NCI-H2107 treated with DMSO at 0.1 percent for 48 hours (cell line): ENCODE measurements around the gene ZNF48.
A peak's percentile ranks its signal among the peaks of the same experiment; 100 is the strongest.

Experiments used
- DNase-seq: peaks from one replicate; lab custom pipeline; 2025; ENCODE audit not compliant: unreplicated experiment; lab: John Stamatoyannopoulos, UW

ZNF48 gene

DNA sequence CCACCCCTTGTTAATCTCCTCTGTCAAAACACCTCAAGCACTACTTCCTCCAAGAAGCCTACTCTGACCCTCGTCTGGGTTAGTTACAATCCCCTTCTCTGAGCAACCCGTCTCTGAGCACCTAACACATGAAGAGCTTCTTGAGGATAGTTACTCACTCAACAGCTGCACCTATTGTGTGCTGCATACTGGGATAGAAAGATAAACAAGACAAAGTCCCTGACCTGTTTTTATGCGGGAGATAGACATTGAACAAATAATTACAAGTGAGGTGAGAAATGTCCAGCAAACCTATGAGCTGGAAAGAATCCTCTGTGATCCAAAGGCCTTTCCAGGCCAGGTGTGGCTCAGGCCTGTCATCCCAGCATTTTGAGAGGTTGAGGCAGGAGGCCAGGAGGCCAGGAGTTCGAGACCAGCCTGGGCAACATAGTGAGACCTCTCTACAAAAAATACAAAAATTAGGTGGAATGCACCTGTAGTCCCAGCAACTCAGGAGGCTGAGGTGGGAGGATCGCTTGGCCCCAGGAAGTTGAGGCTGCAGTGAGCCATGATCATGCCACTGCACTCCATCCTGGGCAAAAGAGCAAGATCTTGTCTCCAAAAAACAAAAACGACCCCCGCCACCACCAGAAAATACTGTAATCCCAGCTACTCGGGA, 6.7 kb downstream of the ZNF48 start:
- no peak for DNase-seq

DNA sequence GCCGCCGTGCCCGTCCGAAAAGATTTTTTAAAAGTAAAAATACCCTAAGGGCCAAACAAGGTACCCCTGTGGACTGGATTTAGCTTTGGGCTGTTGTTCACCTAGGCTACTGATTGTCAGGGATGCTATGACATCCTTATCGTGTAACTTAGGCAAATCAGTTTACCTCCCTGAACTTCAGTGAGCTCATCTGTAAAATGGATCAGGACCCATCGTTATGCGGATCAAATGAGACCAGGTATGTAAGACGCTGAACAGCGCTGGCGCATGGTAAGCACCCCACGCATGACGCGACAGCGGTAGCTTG, 11.5 kb downstream of the ZNF48 start:
- no peak for DNase-seq

DNA sequence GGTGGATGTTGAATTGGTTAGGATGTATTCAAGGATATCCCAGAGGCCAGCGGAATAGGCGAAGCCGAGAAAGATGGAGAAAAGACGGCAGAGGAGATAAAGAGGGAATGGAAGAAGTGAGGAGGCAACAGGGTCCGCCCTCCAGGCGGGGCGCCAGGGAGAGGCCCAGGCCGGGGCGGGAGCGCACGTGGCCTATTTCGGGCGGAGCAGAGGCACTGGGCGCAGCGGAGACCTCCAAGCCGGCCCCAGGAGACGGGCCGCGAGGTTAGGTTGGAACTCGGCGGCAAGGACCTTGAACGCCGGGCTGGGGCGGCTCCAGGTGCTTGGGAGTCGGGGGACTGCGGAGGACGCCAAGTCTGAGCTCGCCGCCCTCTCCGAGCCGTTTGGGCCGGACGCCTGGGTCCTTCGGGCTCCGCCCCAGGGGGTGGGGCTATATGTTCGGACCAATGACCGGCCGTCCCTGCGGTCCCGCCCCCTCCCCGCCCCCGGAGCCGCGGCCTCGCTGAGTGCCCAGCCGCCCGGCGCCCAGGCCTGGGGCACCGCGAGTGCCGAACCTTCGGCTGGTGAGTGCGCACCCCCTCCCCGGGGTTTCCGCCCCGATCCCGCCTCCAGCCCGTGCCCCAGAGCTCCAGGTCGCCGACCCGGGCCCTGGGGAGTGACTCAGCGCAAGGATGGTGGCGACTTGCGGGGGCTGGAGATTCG, 12.0 kb downstream of the ZNF48 start, which contains the start of gene ZNF771:
Gene ZNF771, plus strand, starts transcription at position 505 of the 702 bp plus-strand sequence. CDS start 448 bp downstream, outside the sequence.
- peak; percentile 53 for DNase-seq

DNA sequence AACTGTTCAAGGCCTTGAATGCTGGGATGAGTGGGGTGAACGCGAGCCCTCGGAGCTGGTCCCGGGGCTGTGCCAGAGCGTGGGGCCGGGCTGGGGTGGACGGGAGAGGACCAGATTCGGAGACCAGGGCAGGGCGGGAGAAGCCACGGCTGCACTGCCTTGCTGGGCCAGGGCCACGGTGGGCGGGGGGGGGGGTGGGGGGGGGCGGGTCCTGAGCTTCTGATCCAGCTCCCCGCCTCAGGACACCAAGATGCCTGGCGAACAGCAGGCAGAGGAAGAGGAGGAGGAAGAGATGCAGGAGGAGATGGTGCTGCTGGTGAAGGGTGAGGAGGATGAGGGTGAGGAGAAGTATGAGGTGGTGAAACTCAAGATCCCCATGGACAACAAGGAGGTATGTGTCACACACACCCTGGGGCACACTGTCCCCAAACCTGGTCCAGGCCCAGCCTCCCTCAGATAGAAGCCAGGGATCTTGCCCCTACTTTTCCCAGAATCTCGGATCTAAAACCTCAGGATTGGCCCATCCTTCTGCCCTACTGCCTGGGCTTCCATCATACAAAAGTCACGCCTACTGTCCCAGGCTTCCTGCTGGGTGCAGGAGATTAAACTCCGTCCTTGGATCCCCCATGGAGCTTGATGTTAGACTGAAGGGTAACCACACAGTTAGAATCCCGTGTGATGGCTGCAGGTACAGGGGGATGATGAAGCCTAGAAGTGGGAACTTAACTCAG, 12.7 kb downstream of the ZNF48 start:
- no peak for DNase-seq

DNA sequence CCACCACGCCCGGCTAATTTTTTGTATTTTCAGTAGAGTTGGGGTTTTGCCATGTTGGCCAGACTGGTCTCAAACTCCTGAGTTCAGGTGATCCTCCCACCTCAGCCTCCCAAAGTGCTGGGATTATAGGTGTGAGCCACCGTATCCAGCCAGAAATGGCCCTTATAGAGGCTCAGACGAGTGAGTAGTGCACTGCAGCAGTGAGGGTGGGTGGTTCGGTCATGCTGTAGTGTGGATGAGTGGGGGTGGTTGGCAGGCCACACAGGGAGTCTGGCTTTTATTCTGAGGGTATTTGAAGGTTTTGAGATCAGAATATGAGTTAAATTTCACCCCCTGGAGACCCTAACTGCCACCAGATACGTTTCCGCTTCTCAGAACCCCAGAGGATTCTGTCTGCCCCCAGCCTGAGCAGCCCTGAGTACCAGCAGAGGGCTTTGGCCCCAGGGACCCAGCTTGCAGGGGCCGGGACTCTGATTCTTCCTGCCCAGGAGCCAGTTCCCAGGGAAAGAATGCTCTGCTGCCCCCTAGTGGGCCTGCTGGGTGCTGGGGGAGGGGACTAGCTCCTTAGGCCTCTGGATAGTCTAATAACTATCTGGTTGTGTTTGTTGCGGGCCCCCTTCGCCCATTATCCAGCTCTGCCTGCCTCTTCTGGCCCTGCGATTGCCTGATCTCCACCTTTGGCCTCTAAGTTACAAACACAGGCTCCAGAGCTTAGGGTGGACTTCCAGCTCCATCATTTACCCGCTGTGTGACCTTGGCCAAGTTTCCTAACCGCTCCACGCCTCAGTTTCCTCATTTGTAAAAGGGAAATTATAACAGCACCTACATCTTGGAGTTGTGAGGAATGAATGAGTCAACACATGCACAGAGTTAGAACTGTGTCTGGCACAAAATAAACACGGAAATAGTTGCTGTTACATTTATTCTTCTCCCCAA, 14.2 kb downstream of the ZNF48 start:
- peak; percentile 71 for DNase-seq

DNA sequence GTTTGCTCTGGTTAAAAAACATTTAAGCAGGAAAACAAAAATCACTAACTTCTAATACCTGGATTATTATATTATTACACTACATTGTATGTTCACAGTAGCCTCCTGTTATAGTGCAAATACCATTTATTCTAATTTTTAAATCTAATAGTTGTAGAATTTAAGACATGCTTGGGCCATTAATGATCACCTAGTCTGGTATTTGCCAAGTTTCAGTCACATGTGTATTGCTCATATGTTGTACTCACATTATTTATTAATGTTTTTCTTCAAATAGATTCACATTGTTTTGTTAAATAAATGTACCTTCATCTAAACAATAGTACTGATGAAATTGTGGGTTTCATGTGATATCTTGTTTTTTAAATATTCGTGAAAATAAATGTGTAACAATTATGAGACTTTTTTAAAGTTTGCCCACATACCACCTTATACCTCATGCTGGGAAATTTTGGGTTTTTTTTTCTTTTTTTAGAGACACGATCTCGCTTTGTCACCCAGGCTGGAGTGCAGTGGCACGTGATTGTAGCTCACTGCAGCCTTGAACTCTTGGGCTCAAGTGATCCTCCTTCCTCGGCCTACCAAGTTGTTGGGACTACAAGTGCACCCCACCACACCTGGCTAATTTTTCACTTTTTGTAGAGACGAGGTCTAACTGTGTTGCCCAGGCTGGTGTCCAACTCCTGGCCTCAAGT, 18.0 kb downstream of the ZNF48 start:
- no peak for DNase-seq

DNA sequence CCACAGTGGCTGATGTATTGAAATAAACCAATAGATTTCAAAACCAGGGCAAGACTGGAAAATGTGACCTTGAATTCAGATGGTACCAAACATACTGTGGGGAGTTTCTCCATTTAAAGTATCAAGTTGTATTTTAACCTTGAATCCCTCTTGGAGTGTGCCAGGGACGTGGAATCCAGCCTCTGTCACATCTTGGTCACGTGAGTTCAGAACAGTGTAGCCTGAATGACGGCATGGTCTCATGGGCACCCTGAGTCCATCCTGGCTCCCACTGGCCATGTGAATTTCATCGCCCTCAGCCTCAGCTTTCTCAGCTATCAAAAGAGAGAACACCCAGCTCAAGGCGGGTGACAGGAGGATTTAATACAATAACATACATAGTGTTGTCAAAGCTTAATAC, 18.9 kb downstream of the ZNF48 start:
- DNase-seq = no peak

DNA sequence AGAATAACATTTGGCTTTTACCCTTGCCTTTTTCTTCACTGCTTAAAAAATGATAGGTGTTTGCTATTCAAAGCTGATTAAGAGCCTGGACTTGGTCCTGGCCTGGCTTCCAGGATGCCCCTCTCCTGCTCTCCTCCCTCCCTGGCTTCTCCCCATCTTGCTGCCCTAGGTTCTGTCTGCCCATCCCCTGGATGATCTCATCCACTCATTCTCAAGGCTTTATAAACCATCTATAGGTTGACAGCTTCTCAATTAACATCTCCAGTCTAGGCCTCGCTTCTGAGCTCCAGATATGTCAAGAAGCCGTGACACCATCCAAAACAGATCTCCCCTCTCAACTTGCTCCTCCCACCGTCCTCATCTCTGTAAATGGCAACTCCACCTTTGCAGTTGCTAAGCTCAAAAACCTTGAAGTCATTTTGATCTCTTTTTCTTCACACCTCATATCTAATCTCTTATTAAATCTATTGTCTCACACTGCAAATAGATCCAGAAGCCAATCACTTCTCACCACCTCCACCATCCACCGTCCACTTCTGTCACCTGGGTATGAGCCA, 20.9 kb downstream of the ZNF48 start:
- DNase-seq = no peak

DNA sequence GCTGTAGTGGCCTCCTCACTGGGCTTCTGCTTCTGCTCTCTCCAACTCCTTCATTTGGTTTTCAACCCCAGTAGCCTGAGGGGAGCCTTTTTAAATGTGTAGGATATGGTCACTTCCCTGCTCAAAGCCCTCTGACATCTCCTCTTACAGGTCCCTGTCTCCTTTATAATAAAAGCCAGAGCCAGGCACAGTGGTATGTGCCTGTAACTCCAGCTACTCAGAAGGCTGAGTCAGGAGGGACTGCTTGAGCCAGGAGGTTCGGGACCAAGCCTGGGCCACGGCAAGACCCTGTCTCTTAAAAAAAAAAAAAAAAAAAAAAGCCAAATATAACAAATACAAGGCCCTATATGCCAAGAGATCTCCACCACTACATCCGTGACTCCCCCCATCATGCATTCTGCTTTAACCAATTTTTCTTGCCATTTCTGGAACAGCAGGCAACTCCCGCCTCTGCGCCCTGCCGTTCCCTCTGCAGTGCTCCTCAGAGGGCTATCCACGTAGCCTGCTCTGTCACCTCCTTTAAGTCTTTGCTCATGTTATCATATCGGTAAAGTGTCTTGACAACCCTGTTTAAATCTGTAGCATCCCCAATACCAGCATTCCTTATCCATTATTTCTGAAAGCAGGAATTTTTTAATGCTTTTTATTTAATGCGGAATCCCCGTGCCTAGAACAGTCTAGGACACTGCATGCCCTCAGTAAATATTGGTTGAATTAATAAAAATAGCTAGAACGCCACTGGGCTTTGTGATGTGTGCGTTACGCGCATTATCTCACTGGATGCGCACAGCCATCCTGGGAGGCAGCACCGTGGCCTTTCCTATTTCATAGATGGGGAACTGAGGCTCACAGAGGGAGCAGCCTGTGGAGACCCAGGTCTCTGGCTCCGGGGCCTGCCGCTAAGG, 21.7 kb downstream of the ZNF48 start:
- no peak for DNase-seq

DNA sequence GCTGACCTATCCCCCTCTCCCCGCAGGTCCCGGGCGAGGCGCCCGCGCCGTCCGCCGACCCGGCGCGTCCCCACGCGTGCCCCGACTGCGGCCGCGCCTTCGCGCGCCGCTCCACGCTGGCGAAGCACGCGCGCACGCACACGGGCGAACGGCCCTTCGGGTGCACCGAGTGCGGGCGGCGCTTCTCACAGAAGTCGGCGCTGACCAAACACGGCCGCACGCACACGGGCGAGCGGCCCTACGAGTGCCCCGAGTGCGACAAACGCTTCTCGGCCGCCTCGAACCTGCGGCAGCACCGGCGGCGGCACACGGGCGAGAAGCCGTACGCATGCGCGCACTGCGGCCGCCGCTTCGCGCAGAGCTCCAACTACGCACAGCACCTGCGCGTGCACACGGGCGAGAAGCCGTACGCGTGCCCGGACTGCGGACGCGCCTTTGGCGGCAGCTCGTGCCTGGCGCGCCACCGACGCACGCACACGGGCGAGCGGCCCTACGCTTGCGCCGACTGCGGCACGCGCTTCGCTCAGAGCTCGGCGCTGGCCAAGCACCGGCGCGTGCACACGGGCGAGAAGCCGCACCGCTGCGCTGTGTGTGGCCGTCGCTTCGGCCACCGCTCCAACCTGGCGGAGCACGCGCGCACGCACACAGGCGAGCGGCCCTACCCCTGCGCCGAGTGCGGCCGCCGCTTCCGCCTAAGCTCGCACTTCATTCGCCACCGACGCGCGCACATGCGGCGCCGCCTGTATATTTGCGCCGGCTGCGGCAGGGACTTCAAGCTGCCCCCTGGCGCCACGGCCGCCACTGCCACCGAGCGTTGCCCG, 22.5 kb downstream of the ZNF48 start:
- peak; percentile 57 for DNase-seq

DNA sequence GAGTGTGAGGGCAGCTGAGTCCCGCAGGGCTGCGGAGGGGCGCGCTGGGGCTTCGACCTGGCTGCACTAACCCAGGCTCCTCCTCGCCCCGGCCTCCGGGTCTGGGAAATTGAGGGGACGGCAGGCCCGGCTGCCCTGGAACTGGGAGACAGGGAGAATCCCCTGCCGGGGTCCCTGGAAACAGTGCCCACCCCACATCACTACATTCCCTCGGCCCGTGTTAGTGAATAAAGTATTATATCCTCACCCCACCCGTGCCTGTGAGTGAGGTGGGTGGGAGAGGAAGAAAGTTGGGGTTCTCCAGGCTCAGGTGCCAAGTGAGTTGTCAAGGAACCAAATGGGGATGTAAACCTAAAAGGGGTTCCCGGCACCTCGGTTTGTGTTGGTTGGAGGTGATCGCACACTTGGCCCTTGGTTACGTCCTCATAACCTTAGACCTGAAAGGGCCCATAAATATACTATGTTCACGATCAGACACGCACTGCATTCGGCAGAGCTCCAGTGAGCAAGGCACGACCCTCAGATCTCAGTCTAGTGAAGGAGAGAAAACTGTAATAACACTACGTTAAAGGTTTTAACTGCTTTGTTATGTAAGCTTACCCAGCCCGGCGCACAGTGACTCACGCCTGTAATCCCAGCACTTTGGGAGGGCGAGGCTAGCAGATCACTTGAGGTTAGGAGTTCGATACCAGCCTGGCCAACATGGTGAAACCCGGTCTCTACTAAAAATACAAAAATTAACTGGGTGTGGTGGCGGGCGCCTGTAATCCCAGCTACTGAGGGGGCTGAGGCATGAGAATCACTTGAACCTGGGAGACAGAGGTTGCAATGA, 23.3 kb downstream of the ZNF48 start:
- DNase-seq = no peak

DNA sequence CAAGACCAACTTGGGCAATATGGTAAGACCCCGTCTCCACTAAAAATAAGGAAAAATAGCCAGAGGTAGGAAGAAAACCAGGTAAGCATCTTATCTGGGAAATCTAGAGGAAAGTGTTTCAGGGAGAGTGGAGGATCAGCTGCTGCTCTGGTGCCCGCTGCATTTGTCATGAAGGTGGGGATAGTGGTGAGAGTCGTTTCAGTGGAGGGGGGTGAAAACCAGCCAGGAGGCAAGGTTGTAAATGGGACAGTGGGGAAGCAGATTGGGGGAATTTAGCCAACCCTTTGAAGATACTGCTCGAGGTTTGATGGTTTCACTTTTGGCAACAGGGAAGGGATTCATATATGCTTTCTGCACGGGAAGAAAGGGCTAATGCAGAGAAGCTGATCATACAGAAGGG, 25.8 kb downstream of the ZNF48 start:
- no peak for DNase-seq

DNA sequence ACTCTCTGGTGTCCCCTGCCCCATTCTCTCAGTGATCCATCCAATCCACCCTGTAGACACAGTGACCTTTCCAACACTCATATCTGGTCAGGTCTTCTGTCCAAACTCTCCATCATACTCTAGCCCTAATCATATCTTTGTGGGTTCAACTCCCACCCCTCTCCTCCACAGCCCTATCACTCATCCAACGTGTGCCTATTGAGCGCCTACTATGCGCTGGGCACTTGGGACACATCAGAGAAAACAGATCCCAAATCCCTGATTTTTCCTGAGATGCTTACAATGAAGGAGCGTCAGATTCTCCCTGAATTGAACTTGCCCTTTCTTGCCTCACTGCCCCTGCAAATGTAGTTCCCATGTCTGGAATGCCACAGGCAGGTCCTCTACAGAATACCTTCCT, 32.8 kb downstream of the ZNF48 start:
- no peak for DNase-seq

DNA sequence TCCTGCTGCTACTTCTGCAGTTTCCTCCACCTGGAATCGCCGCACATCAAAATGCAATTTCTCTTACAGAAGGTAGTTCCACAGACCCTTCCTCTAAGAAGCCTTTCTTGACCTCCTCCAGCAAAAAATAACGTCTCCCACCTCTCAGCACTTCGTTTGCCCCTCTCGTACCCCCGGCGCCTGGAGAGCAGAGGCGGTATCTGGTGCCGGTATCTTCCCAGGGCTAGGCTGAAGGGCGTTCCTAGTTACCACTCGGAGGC, 34.1 kb downstream of the ZNF48 start:
- DNase-seq = no peak

DNA sequence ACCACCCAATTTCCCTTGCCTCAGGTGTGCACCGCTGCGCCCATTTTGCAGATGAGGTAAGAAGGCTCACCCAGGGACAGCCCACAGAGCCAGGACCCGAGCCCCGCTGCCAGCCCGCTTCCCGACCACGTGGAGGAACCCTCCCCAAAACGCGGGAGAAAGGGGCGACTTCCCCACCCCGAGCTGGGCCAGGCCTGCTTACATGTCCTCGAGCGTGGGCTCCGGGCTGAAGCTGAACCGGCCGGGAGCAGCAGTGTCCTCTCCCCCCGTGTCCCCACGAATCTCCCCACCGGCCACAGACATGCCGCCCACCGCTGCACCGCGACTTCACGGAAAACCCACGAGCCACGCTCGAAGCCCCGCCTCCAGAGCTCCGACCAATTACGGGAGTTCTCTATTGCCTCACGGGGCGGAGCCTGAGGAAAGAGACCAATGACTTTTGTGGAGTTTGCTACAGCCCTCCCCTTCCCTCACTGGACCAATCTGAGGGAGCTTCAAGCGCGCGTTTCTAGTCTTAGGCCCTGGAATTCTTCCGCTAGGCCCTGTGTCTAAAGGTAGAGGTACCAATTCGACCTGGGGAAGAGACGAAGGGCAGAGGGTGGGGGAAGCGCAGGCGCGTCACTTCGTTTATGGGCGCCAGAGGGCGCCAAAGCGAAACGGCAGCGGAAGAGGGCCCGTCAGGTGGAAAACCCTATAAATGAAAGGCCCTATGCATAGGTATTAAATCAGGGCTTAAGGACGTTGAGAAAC, 34.6 kb downstream of the ZNF48 start, which contains the start of gene DCTPP1:
Gene DCTPP1, minus strand, starts transcription at position 353 of the 750 bp plus-strand sequence. Its CDS starts 50 bp downstream, at position 303.
- peak; percentile 99 for DNase-seq

DNA sequence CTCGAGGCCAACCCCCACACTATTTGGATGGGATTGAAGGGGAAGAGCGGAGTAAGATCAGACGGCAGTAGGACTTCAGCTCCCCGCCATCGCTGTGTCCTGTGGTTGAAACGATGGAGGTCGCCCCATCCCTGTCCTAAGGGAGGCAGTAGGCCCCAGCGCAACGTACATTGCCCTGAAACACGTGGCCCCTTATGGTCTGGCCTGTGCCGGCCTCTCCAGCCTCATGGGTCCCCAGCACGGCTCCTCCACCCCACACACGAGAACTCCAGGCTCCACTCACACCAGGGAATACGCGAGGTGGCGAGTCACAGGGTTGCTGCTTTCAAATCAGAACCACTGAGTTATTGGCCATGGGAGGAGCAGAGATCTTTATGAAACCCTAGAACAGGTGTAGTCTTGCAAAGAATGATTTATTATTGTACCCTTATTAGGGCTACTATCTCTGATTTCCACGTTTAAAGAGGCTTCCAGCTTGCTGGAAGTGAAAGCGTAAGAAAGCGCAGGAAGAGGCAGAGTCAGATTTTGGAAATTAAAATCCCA, 35.3 kb downstream of the ZNF48 start:
- no peak for DNase-seq

DNA sequence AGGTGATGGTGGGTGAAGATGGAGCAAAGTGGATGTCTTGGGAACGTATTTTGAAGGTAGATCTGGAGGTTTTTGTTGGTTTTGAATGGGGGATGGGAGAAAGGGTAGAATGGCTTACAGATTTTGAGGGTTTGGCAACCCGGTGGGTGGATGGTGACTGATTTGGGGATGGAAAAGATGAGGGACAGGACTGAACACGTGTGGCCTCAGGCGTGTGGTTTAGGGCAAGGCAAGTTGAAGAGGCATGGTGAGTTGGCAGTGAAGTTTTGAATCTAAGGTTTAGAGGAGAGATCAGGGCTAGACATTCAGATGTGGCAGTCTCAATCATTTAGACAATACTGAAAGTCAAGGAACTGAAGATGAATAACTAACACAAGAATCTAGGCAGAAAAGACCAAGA, 39.6 kb downstream of the ZNF48 start:
- DNase-seq = no peak
